ENCODE data around the gene FAM43A.

FAM43A gene, protein sequence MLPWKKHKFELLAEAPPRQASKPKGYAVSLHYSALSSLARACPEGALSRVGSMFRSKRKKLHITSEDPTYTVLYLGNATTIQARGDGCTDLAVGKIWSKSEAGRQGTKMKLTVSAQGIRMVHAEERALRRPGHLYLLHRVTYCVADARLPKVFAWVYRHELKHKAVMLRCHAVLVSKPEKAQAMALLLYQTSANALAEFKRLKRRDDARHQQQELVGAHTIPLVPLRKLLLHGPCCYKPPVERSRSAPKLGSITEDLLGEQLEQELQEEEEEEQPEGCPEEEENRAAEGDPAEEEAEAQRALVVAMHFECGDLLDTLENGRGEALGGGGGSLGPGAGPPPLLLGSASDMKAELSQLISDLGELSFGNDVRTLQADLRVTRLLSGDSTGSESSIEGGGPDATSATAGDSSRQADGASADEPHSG

GRCh38 chr3:194685718-194686413, at the start of gene FAM43A:
FAM43A (plus strand) TSS chr3:194685883; CDS start chr3:194686827, 944 bp downstream.
- peak; percentile 67 for DNase-seq

GRCh38 chr3:194637066-194637465, 48.6 kb upstream of the FAM43A start:
- DNase-seq = no peak

DNA sequence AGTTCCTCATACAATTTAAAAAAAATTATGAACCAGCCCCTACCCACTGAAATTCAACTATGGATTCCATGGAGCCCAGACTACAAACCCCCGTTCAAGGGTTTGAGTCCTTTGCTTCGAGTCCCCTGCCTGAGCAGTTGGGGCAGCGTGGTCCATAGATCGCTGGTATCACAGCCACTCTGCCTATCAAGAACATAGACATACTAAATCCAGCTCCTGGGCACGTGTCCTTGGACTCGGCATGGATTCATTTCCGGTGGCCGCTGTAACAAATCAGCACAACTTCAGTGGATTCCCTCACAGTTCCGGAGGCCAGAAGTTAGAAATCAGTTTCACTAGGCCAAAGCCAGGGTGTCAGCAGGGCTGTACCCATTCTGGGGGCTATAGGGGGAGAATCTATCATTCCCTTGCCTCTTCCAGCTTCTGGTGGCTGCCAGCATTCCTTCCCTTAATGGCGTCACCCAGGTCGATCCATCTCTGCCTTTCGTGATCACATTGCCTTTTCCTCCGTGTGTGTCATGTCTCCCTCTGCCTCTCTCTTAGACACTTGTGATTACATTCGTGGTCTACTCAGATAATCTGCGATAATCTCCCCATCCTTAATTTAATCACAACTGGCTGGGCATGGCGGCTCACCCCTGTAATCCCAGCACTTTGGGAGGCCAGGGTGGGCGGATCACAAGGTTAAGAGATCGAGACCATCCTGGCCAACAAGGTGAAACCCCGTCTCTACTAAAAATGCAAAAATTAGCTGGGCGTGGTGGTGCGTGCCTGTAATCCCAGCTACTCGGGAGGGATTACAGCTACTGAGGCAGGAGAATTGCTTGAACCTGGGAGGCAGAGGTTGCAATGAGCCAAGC, 47.9 kb upstream of the FAM43A start:
- no peak for DNase-seq

- no peak for DNase-seq
Observed at GRCh38 chr3:194638991-194639605, 46.6 kb upstream of the FAM43A start.

- DNase-seq = peak; percentile 34 to 41
Observed at GRCh38 chr3:194640829-194641228, 44.9 kb upstream of the FAM43A start.

DNA sequence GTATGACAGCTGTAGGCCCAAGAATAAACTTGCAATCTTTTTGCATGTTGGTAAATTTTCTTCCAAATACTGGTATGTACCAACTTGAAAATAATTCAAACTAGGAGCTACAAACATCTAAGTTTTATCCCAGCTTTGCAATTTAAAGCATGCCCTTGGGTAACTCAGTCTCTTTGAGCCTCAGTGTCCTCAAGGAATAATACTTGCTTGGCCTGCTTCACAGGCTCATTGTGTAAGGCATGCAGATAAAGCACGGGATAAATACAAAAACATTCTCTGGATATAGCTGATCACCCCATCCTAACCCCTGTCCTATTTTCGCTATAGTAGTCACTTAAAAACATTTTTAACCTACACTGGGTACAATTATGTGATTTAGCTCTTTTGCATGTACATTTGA, 42.9 kb upstream of the FAM43A start:
- DNase-seq = no peak

DNA sequence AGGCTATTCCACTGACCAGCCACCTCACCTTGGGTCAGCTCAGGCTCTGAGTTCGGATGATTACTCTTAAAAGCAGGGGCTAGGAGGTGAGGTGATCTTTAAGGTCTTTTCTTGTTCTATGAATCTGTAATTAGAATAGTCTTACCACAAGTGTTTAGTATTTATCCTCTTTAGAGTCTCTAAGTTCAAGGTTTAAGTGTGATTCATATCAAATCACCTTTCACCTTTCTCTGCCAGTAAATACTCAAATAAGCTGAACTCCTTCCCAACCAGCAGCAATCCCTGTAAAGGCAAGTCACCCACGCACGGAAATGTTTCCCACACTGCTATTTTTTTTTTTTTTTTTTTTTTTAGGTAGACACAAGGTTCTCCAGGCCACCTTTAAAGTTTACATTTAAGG, 37.9 kb upstream of the FAM43A start:
- DNase-seq = no peak

GRCh38 chr3:194654443-194654842, 31.2 kb upstream of the FAM43A start:
- no peak for DNase-seq

DNA sequence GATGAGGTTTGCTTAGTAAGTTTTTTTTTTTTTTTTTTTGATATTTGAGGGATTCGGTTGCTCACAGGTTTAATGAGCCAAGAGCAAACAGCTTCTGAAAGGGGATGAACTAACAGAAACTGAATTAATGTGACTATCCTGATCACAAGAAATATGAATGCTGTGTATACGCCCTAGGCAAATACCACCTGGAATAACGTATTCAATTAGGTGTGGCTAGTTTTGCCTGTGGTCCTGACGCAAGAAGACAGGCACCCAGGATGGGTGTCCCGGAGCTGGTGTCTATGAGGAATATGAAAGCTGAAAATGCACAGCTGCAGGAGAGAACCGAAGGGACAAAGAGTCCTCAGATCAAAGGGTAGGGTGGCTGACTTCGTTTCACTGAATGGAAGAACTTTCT, 28.2 kb upstream of the FAM43A start:
- no peak for DNase-seq

- no peak for DNase-seq
Observed at GRCh38 chr3:194658477-194659242, 27.0 kb upstream of the FAM43A start.

GRCh38 chr3:194659778-194660177, 25.9 kb upstream of the FAM43A start:
- DNase-seq = no peak

DNA sequence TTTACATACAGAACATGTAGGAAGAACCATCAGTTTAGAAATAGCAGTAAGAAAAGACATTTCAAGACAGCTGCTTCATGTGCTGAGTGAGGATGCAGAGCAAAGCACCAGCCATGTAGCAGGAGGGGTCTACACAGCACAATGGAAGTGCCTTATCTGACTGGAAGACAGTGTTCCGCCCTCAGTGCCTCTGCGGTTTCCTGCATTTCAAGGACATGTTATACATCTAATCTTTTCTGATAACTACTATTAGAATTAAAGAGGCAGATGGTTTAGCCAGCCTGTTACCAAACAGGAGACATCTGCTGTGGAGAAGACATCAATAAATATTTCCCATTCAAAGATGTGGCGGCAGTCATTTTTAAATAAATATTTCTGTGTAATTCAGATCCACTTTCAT, 24.3 kb upstream of the FAM43A start:
- no peak for DNase-seq

DNA sequence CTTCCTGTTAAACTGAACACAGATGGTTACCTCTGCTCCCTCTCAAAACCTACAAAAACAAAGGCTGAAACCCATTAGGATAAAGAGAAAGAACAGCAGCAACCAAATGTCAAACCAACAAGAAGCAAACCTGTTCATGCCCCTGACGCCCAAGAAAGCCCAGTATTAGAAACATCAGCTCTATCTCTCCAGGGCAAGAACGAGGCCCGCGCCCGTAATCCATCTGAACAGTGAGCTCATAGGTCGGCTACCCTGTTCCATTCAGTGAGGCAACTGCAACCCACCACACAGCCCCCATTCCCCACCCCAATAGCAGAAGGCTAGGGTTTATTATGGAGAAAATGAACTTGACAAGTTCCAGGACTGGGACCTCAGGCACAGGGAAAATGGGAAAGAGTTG, 23.7 kb upstream of the FAM43A start:
- DNase-seq = no peak

DNA sequence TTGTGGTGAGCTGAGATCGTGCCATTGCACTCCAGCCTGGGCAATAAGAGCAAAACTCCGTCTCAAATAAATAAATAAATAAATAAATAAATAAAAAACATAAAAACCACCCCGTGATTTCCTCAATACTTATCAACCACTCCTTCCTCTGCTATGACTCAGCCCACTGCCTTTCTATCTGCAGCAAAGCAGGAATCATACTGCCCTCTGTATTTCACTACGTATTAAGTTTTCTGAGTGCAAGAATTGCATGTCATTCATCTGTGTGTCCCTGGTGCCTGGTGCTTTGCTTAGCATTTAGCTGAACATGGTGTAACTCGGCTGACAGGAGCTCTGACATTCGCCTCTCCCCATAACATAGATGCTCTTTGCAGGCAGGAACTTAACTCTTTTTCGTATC, 20.8 kb upstream of the FAM43A start:
- DNase-seq = no peak

GRCh38 chr3:194667363-194667762, 18.3 kb upstream of the FAM43A start:
- no peak for DNase-seq

DNA sequence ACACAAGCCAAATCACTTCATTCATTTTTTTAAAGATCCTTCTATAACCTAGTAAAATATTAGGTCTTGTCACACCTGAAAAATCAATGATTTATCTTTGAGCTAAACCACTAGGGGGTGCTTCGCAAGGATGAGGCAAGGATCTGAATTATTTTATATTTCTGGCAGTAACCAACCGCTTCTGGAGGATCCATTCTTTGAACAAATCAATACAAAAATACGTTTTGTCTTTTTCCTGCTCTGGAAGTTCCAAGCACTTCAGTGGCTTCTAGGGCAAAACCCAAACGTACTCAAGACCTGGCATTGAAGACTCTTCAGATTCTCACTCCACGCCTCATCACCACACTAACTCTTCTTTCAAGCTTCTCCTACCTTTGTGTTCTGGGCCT, 14.2 kb upstream of the FAM43A start:
- no peak for DNase-seq

DNA sequence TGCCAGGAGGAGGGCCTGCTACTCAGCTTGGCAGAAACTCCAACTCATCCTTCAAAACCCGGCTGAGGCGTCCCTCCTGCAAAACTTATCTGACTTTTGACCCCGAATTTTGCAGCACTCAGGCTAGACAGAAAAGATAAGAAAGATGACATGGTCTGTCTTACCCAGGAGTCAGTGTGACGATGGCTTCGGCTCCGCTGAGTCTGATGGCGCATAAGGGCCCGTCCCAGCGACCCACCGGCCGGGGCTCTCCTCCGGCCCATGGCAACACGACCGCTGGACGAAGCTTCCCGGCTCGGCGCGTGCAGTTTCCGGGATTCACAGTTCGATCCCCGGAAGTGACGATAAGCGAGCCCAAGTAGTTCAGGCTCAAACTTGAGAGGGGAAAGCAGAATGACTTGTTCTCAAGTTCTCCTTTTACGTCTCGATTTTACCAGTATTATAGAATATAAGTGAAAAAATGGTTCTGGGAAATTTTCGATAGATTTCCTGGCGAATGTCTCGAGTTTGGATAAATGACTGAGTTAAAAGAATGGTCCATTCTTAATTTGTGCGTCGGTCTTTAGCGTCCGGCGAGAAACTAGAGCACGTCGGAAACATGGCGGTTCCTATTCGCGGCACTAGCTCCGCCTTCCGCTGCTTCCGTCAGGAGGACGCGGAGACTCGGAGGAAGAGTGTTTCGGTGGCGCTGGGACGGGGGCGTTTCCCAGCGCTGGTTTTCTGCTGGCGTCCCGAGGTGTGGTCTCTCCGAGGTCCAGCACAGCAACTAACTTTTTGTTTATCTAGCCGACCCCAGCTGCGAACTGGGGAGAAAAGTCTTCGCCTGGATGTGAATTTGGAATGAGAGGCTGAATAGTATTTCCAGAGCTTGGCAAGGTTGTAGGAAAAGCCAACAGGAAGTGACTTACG, 13.5 kb upstream of the FAM43A start, which contains the start of gene LSG1:
LSG1 (minus strand) TSS at position 292 of the 909 bp plus-strand sequence; CDS start at position 263, 29 bp downstream.
- DNase-seq = peak; percentile 85 to 86

- no peak for DNase-seq
Observed at GRCh38 chr3:194672876-194673275, 12.8 kb upstream of the FAM43A start.

- DNase-seq = no peak
Observed at GRCh38 chr3:194673761-194674160, 11.9 kb upstream of the FAM43A start.

GRCh38 chr3:194675081-194675640, 10.5 kb upstream of the FAM43A start:
- peak; percentile 50 to 59 for DNase-seq

DNA sequence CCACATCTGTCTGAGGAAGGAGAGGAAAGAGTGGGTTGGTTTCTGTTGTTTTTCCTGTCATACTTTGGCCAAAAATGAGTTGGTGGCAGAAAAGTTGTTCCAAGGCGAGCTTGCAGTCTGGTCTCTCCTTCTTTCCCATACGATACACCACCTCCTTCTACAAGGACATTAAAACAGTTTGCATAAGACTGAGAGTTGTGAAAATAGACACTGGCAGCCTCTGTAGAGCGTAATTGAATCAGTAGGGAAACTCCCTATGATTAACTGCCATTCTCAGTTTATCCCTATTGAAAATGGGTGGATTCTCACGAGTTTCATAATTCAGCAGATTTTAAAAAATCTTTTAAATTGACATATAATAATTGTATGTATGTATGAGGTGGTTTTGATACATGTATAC, 10.0 kb upstream of the FAM43A start:
- DNase-seq = no peak
